ENCODE measurements around the gene DCPS.
A peak's percentile ranks its signal among the peaks of the same experiment; 100 is the strongest.
"Not testable (repeated sequence)": the region's sequence is repeated elsewhere in the genome, so short reads cannot be mapped to it uniquely, and the experiment has no call there.

The DCPS gene

GRCh38 chr11:126288237-126288636, 15.6 kb upstream of the DCPS start:
- no peak for DNase-seq (ENCODE audit: low spot score)

- no peak for DNase-seq (ENCODE audit: low spot score)
Observed at GRCh38 chr11:126290887-126291286, 13.0 kb upstream of the DCPS start.

GRCh38 chr11:126293726-126294125, 10.1 kb upstream of the DCPS start:
- DNase-seq (ENCODE audit: low spot score) = no peak

- no peak for DNase-seq (ENCODE audit: low spot score)
Observed at GRCh38 chr11:126297004-126297403, 6.9 kb upstream of the DCPS start.

GRCh38 chr11:126304457-126305075, 706 bp downstream of the DCPS start:
- no peak for DNase-seq (ENCODE audit: low spot score)

GRCh38 chr11:126305699-126306098, 1.8 kb downstream of the DCPS start:
- peak; percentile 39 for DNase-seq (ENCODE audit: low spot score)

GRCh38 chr11:126307706-126308105, 3.8 kb downstream of the DCPS start:
- no peak for DNase-seq (ENCODE audit: low spot score)

- no peak for DNase-seq (ENCODE audit: low spot score)
Observed at GRCh38 chr11:126308271-126308671, 4.4 kb downstream of the DCPS start.

- DNase-seq (ENCODE audit: low spot score) = not testable (repeated sequence)
Observed at GRCh38 chr11:126308771-126309170, 4.9 kb downstream of the DCPS start.

GRCh38 chr11:126310200-126310991, 6.5 kb downstream of the DCPS start:
- DNase-seq (ENCODE audit: low spot score) = peak; percentile 62

GRCh38 chr11:126310992-126311310, 7.1 kb downstream of the DCPS start:
- no peak for DNase-seq (ENCODE audit: low spot score)

GRCh38 chr11:126311401-126312291, 7.8 kb downstream of the DCPS start:
- no peak for DNase-seq (ENCODE audit: low spot score)

GRCh38 chr11:126312961-126313360, 9.1 kb downstream of the DCPS start:
- DNase-seq (ENCODE audit: low spot score) = no peak

GRCh38 chr11:126313826-126314225, 10.0 kb downstream of the DCPS start:
- DNase-seq (ENCODE audit: low spot score) = no peak

GRCh38 chr11:126317432-126317755, 13.5 kb downstream of the DCPS start:
- no peak for DNase-seq (ENCODE audit: low spot score)

GRCh38 chr11:126317756-126318573, 14.1 kb downstream of the DCPS start:
- DNase-seq (ENCODE audit: low spot score) = peak; percentile 22

GRCh38 chr11:126318574-126319373, 14.9 kb downstream of the DCPS start:
- peak; percentile 38 for DNase-seq (ENCODE audit: low spot score)

- DNase-seq (ENCODE audit: low spot score) = no peak
Observed at GRCh38 chr11:126319374-126319740, 15.5 kb downstream of the DCPS start.

- no peak for DNase-seq (ENCODE audit: low spot score)
Observed at GRCh38 chr11:126322996-126323395, 19.1 kb downstream of the DCPS start.

GRCh38 chr11:126327281-126328000, 23.6 kb downstream of the DCPS start:
- DNase-seq (ENCODE audit: low spot score) = no peak

GRCh38 chr11:126328001-126328390, 24.1 kb downstream of the DCPS start:
- DNase-seq (ENCODE audit: low spot score) = no peak
